Measurements from ENCODE around the gene TSHR. TPM values are rescaled to one million over a fixed set of nuclear protein-coding genes. Genes with fewer than 3 reads are reported as not detected.

TSHR gene
- total and polyA plus RNA-seq, 3 experiments from 2014 or later: not detected

DNA sequence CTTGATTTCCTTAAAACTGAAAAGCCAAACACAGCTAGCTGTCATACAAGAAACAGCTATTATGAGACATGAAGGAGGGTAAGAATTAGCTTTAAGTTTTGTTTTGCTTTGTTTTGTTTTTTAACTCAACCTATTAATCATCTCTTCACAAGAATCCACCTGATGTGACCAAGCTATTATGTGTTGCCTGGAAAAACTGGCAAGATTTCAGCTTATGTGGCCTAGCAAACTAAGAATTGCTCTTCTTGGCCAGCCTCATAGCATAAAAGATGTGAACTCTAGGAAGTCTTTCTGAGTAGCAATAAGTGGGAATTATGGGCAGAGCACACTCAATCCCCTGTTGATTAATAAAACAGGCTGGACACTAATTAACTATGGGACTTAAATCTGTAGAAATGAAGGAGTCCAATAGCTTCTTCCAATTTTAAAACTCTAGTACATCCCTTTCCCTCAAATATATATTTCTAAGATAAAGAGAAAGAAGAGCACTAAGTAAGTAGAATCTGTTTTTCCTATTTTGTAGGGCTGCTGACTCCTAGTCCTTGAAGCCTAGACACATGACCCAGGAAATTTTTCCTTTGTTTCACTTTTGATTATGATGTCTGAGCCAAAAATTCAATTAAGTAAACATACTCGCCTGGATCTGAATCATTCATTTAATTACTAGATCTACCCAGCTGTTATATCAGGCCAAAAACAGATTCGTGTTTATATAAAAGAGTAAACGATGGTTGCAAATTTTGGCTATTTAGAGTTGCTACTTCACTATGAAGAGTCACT lies 189.6 kb downstream of the TSHR start:
- Histone ChIP-seq H3K9me3 (ENCODE audit: low read length) (no peaks in the 10 kb centered on the region), H3K36me3 (ENCODE audit: insufficient read depth, low read length) (no peaks in the 10 kb centered on the region), H3K4me1 (ENCODE audit: insufficient read depth, low read length) (peaks cover 6% of the 10 kb centered on the region), H3K27me3 (ENCODE audit: insufficient read depth, low read length, poor library complexity, severe bottlenecking) (no peaks in the 10 kb centered on the region), H3K4me3 (ENCODE audit: low read length) (no peak overlapping the region), H3K27ac (ENCODE audit: low read depth, low read length) (no peak overlapping the region)
- Mint-ChIP-seq H3K27ac (no peak overlapping the region), H3K27me3 (no peaks in the 10 kb centered on the region), H3K4me3 (no peak overlapping the region), H3K4me1 (peaks cover 8 to 13% (median 12%) of the 10 kb centered on the region in 3 donors), H3K9me3 (peaks cover 0 to 4% (median 0%) of the 10 kb centered on the region in 5 donors), H3K36me3 (peaks cover 0 to 6% (median 0%) of the 10 kb centered on the region in 3 donors)
- ChIA-PET POLR2A (no interaction called here), CTCF (interaction anchor here (1.1 to 2.1 kb wide), 2 partner anchors 25 to 31 kb away, joined by 3 to 7 read pairs; no protein-coding TSS in a partner anchor)
- DNase-seq: no peak

DNA sequence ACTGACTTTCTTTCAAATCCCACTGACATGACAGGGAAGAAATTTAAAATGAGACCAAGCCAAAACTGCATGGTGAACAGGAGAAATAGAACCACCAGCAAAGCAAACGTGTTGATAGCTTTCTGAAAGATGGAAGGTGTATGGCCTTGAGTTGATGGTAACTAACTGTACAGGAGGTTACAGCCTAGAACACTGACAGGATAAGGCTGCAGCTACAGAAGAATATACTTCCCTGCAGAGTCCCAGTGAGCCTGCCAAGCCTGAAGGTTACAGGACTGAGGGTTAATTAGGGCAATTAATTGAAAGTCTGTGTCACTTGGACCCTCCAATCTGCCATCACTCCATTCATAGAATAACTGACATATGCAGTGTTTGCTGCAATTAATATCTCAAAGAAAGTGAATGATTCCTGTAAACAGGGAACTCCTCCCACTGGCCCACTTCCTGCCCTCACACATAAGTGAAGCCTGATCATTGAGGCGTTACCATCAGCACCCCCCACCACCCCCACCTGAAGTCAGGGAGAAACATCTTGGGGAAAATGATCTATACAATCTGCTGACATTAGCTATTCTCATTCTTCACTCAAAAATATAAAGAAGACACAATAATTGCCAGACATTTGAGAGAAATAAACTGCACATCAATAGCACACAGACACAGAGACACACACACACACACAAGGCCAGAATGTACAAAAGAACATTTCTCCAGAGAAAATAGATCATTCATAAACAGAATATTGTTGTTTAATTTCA lies 191.9 kb downstream of the TSHR start:
- Histone ChIP-seq H3K27ac (ENCODE audit: low read depth, low read length) (no peak overlapping the region), H3K9me3 (ENCODE audit: low read length) (no peaks in the 10 kb centered on the region), H3K4me3 (ENCODE audit: low read length) (no peak overlapping the region), H3K27me3 (ENCODE audit: insufficient read depth, low read length, poor library complexity, severe bottlenecking) (no peaks in the 10 kb centered on the region), H3K36me3 (ENCODE audit: insufficient read depth, low read length) (no peaks in the 10 kb centered on the region), H3K4me1 (ENCODE audit: insufficient read depth, low read length) (peaks cover 6% of the 10 kb centered on the region)
- H3K27ac Mint-ChIP-seq: peak overlapping the region in 3 of 8 donors; percentile 20 to 39 (median 24)
- peaks cover 8 to 13% (median 12%) of the 10 kb centered on the region in 3 donors for H3K4me1 Mint-ChIP-seq
- no peak overlapping the region for H3K4me3 Mint-ChIP-seq
- H3K27me3 Mint-ChIP-seq: no peaks in the 10 kb centered on the region
- DNase-seq: no peak
- H3K36me3 Mint-ChIP-seq: peaks cover 0 to 4% (median 0%) of the 10 kb centered on the region in 3 donors
- CTCF ChIA-PET: no interaction called here
- H3K9me3 Mint-ChIP-seq: peaks cover 0 to 4% (median 0%) of the 10 kb centered on the region in 5 donors
- POLR2A ChIA-PET: no interaction called here

GRCh38 chr14:81148635-81149034 lies 193.2 kb downstream of the TSHR start:
- Mint-ChIP-seq H3K27me3 (no peaks in the 10 kb centered on the region), H3K9me3 (peaks cover 0 to 4% (median 0%) of the 10 kb centered on the region in 5 donors), H3K4me3 (no peak overlapping the region), H3K36me3 (peaks cover 0 to 3% (median 0%) of the 10 kb centered on the region in 3 donors), H3K4me1 (peaks cover 8 to 13% (median 12%) of the 10 kb centered on the region in 3 donors), H3K27ac (no peak overlapping the region)
- DNase-seq: no peak
- CTCF ChIA-PET: no interaction called here
- no peaks in the 10 kb centered on the region for H3K27me3 ChIP-seq (ENCODE audit: insufficient read depth, low read length, poor library complexity, severe bottlenecking)
- no peaks in the 10 kb centered on the region for H3K36me3 ChIP-seq (ENCODE audit: insufficient read depth, low read length)
- H3K4me1 ChIP-seq (ENCODE audit: insufficient read depth, low read length): peaks cover 6% of the 10 kb centered on the region
- no peaks in the 10 kb centered on the region for H3K9me3 ChIP-seq (ENCODE audit: low read length)
- POLR2A ChIA-PET: no interaction called here
- no peak overlapping the region for H3K4me3 ChIP-seq (ENCODE audit: low read length)
- H3K27ac ChIP-seq (ENCODE audit: low read depth, low read length): no peak overlapping the region

GRCh38 chr14:81153187-81153586 lies 197.8 kb downstream of the TSHR start:
- ChIA-PET POLR2A (no interaction called here), CTCF (no interaction called here)
- no peak overlapping the region for H3K4me3 ChIP-seq (ENCODE audit: low read length)
- H3K27me3 ChIP-seq (ENCODE audit: insufficient read depth, low read length, poor library complexity, severe bottlenecking): no peaks in the 10 kb centered on the region
- Mint-ChIP-seq H3K4me3 (no peak overlapping the region), H3K27me3 (no peaks in the 10 kb centered on the region), H3K27ac (no peak overlapping the region), H3K9me3 (peaks cover 0 to 4% (median 0%) of the 10 kb centered on the region in 5 donors), H3K36me3 (no peaks in the 10 kb centered on the region), H3K4me1 (no peaks in the 10 kb centered on the region)
- no peak for DNase-seq
- H3K27ac ChIP-seq (ENCODE audit: low read depth, low read length): no peak overlapping the region
- H3K36me3 ChIP-seq (ENCODE audit: insufficient read depth, low read length): no peaks in the 10 kb centered on the region
- no peaks in the 10 kb centered on the region for H3K9me3 ChIP-seq (ENCODE audit: low read length)
- H3K4me1 ChIP-seq (ENCODE audit: insufficient read depth, low read length): no peaks in the 10 kb centered on the region

DNA sequence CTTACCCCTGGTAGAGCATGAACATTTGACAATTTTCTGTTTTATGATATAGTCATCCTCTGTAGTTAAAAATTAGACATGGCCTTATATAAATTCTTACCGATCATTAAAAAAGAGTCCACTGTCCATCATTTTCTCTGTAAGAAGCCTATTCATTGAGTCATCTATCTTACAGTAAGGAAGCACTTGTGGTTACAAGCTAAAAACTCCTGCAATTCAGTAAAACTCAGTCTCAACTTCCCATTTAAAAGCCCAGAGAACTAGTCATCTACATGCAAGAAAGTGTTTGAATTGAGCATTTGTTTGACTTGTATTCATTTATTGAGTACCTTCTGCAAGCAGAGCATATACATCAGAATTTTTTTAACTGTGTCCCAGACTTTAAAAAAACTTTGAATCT lies 202.0 kb downstream of the TSHR start:
- Mint-ChIP-seq H3K27me3 (no peaks in the 10 kb centered on the region), H3K4me1 (no peaks in the 10 kb centered on the region), H3K36me3 (peaks cover 0 to 3% (median 0%) of the 10 kb centered on the region in 3 donors), H3K27ac (no peak overlapping the region), H3K4me3 (no peak overlapping the region), H3K9me3 (no peaks in the 10 kb centered on the region)
- Histone ChIP-seq H3K36me3 (ENCODE audit: insufficient read depth, low read length) (no peaks in the 10 kb centered on the region), H3K9me3 (ENCODE audit: low read length) (no peaks in the 10 kb centered on the region), H3K4me3 (ENCODE audit: low read length) (no peak overlapping the region), H3K4me1 (ENCODE audit: insufficient read depth, low read length) (no peaks in the 10 kb centered on the region), H3K27ac (ENCODE audit: low read depth, low read length) (no peak overlapping the region), H3K27me3 (ENCODE audit: insufficient read depth, low read length, poor library complexity, severe bottlenecking) (no peaks in the 10 kb centered on the region)
- POLR2A ChIA-PET: no interaction called here
- DNase-seq: no peak
- CTCF ChIA-PET: interaction anchor here (1.2 kb wide), 1 partner anchor 13 kb away, joined by 3 read pairs; no protein-coding TSS in a partner anchor

DNA sequence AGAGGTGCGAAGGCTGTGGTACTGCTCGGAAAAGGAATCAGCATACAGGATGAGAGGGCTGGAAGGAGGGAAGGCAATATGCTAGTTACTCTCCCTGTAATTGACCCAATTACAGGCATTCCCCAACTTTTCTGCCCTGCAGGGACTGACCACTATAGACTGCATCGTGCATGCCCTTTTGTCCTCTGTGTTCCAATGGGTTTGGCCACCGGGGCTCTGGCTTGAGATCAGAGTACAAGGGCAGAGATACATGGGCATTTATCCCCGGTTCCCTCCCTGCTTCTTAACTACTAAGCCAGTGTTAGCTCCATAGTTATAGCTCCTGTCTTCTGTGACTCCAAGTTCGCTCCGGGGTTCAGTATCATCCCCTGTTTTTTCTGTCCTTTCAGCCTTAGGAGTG lies 205.7 kb downstream of the TSHR start:
- no peaks in the 10 kb centered on the region for H3K36me3 ChIP-seq (ENCODE audit: insufficient read depth, low read length)

DNA sequence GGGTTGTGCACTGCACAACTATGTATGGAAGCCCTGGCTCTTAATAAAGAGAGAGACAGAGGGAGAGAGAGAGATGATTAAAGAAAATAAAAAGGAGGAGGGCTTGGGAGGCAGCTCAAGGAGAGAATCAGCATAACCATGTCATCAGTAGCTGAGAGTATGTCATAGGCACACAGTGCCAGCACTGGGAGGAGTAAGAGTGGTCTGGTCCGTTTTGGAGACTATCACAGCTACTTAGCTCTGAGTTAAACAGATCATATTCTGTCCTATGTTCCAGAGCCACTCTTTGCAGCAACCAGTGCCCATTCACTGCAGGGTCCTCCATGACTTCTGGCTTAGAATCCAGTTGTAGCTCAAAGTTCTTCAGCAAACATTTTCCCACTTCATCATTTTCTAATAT lies 206.3 kb downstream of the TSHR start:
- CTCF ChIA-PET: interaction anchor here (0.9 to 1.1 kb wide), 2 partner anchors 8 to 9 kb away, joined by 4 read pairs; no protein-coding TSS in a partner anchor
- H3K4me1 Mint-ChIP-seq: peaks cover 0 to 4% (median 0%) of the 10 kb centered on the region in 3 donors
- peak overlapping the region in 1 of 8 donors; percentile 64 for H3K27ac Mint-ChIP-seq
- no peak overlapping the region for H3K4me3 ChIP-seq (ENCODE audit: low read length)
- no peaks in the 10 kb centered on the region for H3K27me3 Mint-ChIP-seq
- H3K36me3 ChIP-seq (ENCODE audit: insufficient read depth, low read length): no peaks in the 10 kb centered on the region
- no peak overlapping the region for H3K4me3 Mint-ChIP-seq
- no peaks in the 10 kb centered on the region for H3K9me3 ChIP-seq (ENCODE audit: low read length)
- DNase-seq: no peak
- no peaks in the 10 kb centered on the region for H3K27me3 ChIP-seq (ENCODE audit: insufficient read depth, low read length, poor library complexity, severe bottlenecking)
- H3K9me3 Mint-ChIP-seq: no peaks in the 10 kb centered on the region
- H3K27ac ChIP-seq (ENCODE audit: low read depth, low read length): no peak overlapping the region
- POLR2A ChIA-PET: interaction anchor here (0.6 kb wide), 1 partner anchor 71 kb away, joined by 3 read pairs; no protein-coding TSS in a partner anchor
- H3K4me1 ChIP-seq (ENCODE audit: insufficient read depth, low read length): no peaks in the 10 kb centered on the region
- peaks cover 0 to 3% (median 0%) of the 10 kb centered on the region in 3 donors for H3K36me3 Mint-ChIP-seq

More for the DNA sequence above, 205.7 kb downstream of the TSHR start:
- ChIA-PET CTCF (interaction anchor here (0.9 to 1.1 kb wide), 2 partner anchors 9 to 10 kb away, joined by 4 read pairs; no protein-coding TSS in a partner anchor), POLR2A (interaction anchor here (0.6 kb wide), 1 partner anchor 72 kb away, joined by 3 read pairs; no protein-coding TSS in a partner anchor)
- Mint-ChIP-seq H3K27me3 (no peaks in the 10 kb centered on the region), H3K36me3 (peaks cover 0 to 3% (median 0%) of the 10 kb centered on the region in 3 donors), H3K9me3 (no peaks in the 10 kb centered on the region), H3K4me3 (no peak overlapping the region), H3K27ac (no peak overlapping the region), H3K4me1 (peaks cover 0 to 4% (median 0%) of the 10 kb centered on the region in 3 donors)
- H3K4me3 ChIP-seq (ENCODE audit: low read length): no peak overlapping the region
- H3K27me3 ChIP-seq (ENCODE audit: insufficient read depth, low read length, poor library complexity, severe bottlenecking): no peaks in the 10 kb centered on the region
- DNase-seq: no peak
- no peak overlapping the region for H3K27ac ChIP-seq (ENCODE audit: low read depth, low read length)
- H3K9me3 ChIP-seq (ENCODE audit: low read length): no peaks in the 10 kb centered on the region
- H3K4me1 ChIP-seq (ENCODE audit: insufficient read depth, low read length): no peaks in the 10 kb centered on the region

DNA sequence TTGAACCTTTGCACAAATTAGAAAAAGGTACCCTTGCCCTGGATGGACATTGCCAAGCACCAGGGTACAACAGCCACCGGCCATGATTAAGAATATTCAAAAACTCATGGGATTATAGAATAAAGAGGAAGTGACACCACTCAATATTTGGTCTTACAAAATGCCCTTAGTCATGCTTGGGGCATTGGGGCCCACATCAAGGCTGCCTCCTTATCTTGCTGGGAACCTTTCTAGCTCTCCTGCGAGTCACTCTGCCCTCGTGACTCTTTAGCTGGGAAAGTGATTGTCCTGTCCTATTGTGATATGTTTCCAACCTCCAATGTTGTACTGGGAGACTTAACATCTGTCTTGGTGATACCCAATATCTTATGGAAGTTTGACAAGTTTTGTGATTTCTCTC lies 207.5 kb downstream of the TSHR start:
- CTCF ChIA-PET: interaction anchor here (1.2 kb wide), 1 partner anchor 9 kb away, joined by 3 read pairs; no protein-coding TSS in a partner anchor
- H3K27ac ChIP-seq (ENCODE audit: low read depth, low read length): no peak overlapping the region
- DNase-seq: no peak

More for the DNA sequence above, 207.5 kb downstream of the TSHR start:
- H3K27me3 Mint-ChIP-seq: no peaks in the 10 kb centered on the region
- Histone ChIP-seq H3K36me3 (ENCODE audit: insufficient read depth, low read length) (no peaks in the 10 kb centered on the region), H3K4me3 (ENCODE audit: low read length) (no peak overlapping the region), H3K27me3 (ENCODE audit: insufficient read depth, low read length, poor library complexity, severe bottlenecking) (no peaks in the 10 kb centered on the region), H3K4me1 (ENCODE audit: insufficient read depth, low read length) (no peaks in the 10 kb centered on the region), H3K9me3 (ENCODE audit: low read length) (no peaks in the 10 kb centered on the region)
- H3K36me3 Mint-ChIP-seq: peaks cover 0 to 3% (median 0%) of the 10 kb centered on the region in 3 donors
- POLR2A ChIA-PET: no interaction called here
- H3K27ac Mint-ChIP-seq: no peak overlapping the region
- peaks cover 0 to 4% (median 0%) of the 10 kb centered on the region in 3 donors for H3K4me1 Mint-ChIP-seq
- H3K4me3 Mint-ChIP-seq: no peak overlapping the region
- no peaks in the 10 kb centered on the region for H3K9me3 Mint-ChIP-seq

All from CD8-positive, alpha-beta memory T cell (primary cell).